Vagina (tissue), 2 donors: ENCODE data around the gene REEP1.

ENCODE experiments used
- POLR2A ChIP-seq, 2 donors: fragments of 450-650 bp; IDR thresholded peaks; one replicate each; pipeline ENCODE4 v1.6.1; 2017; ENCODE audit warnings: antibody characterized with exemption in 2 of 2, mild to moderate bottlenecking in 2 of 2, moderate library complexity in 2 of 2
- POLR2AphosphoS5 ChIP-seq, 2 donors: sonication (generic); formaldehyde crosslinking; IDR thresholded peaks; one replicate each; pipeline ENCODE4 v1.9.0; 2017; ENCODE audit warnings: antibody characterized with exemption in 2 of 2, mild to moderate bottlenecking in 2 of 2, low read depth in 1 of 2; ENCODE audit not compliant: insufficient read depth in 1 of 2
- TF ChIP-seq, protein P1 (sequence below), 3 experiments: fragments of 450-650 bp in 2 of 3; fragments of 200-600 bp in 1 of 3; sonication (generic) in 1 of 3; IDR thresholded peaks; one replicate each; pipeline ENCODE4 v1.5.1; 2017 to 2019; ENCODE audit warnings: antibody characterized with exemption in 3 of 3, mild to moderate bottlenecking in 2 of 3, moderate library complexity in 2 of 3

DNA sequence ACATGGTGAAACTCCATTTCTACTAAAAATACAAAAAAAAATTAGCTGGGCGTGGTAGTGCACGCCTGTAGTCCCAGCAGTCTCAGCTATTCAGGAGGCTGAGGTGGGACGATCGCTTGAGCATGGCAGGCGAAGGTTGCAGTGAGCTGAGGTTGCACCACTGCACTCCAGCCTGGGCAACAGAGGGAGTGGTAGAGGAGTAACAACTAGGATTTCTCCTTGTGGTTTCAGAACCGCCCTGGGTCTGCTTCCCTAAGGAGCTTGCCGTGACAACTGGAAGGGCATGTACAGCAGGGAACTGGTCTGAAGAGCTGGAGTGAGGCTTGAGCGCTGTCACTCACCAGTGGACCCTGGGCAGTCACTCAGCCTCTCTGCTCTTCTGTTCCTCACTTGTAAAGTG is 29.1 kb downstream of the REEP1 start:
- TF ChIP-seq, protein P1, sequence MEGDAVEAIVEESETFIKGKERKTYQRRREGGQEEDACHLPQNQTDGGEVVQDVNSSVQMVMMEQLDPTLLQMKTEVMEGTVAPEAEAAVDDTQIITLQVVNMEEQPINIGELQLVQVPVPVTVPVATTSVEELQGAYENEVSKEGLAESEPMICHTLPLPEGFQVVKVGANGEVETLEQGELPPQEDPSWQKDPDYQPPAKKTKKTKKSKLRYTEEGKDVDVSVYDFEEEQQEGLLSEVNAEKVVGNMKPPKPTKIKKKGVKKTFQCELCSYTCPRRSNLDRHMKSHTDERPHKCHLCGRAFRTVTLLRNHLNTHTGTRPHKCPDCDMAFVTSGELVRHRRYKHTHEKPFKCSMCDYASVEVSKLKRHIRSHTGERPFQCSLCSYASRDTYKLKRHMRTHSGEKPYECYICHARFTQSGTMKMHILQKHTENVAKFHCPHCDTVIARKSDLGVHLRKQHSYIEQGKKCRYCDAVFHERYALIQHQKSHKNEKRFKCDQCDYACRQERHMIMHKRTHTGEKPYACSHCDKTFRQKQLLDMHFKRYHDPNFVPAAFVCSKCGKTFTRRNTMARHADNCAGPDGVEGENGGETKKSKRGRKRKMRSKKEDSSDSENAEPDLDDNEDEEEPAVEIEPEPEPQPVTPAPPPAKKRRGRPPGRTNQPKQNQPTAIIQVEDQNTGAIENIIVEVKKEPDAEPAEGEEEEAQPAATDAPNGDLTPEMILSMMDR (IDR thresholded peaks at IDR 0.05) = no peak
- TF ChIP-seq POLR2A (IDR thresholded peaks at IDR 0.05) = no peak
- no peak for TF ChIP-seq POLR2AphosphoS5 (IDR thresholded peaks at IDR 0.05; ENCODE audit: insufficient read depth in 1 of 2, low read depth in 1 of 2)
